ENCODE measurements around the gene HBE1. TPM values are rescaled to one million over a fixed set of nuclear protein-coding genes. Genes with fewer than 3 reads are reported as not detected.

The HBE1 gene
- total and polyA plus RNA-seq, 2 experiments from 2014 or later, result not detected

GRCh38 chr11:5298451-5298850 lies 28.7 kb upstream of the HBE1 start:
- DNase-seq (ENCODE audit: low spot score) (no peak), ATAC-seq (no peak)
- Histone ChIP-seq H2AFZ (no peak overlapping the region), H3K27me3 (ENCODE audit: insufficient read depth) (no peaks in the 10 kb centered on the region), H3K4me3 (no peak overlapping the region), H3K79me2 (replicated peaks; ENCODE audit: insufficient read depth) (no peaks in the 10 kb centered on the region), H3K27ac (ENCODE audit: low read depth) (no peak overlapping the region), H4K20me1 (replicated peaks; ENCODE audit: insufficient read depth) (no peaks in the 10 kb centered on the region; the same call in 1 of the 2 replicates), H3K9me2 (ENCODE audit: insufficient read depth) (no peaks in the 10 kb centered on the region), H3K36me3 (ENCODE audit: insufficient read depth) (no peaks in the 10 kb centered on the region), H3F3A (replicated peaks; ENCODE audit: low read depth) (no peaks in the 10 kb centered on the region), H3K4me1 (ENCODE audit: insufficient read depth) (no peaks in the 10 kb centered on the region), H3K4me2 (no peak overlapping the region)
- 0 out of 3 replicates have a peak, but pooled peaks cover 3% of the 10 kb centered on the region for H3K4me1 Mint-ChIP-seq
- no peak for TF ChIP-seq EZH2phosphoT487 (IDR thresholded peaks at IDR 0.05; ENCODE audit: unreplicated experiment)
- no peak for TF ChIP-seq ETS1 (IDR thresholded peaks at IDR 0.05)
- TF ChIP-seq NANOG (IDR thresholded peaks at IDR 0.05; ENCODE audit: borderline replicate concordance), result no peak
- TF ChIP-seq ZNF114 (CRISPR knock-in tag; IDR thresholded peaks at IDR 0.05), result no peak
- no peak for TF ChIP-seq EZH2 (IDR thresholded peaks at IDR 0.05; ENCODE audit: low read depth, unreplicated experiment)
- H3K9me3 Mint-ChIP-seq, result no peaks in the 10 kb centered on the region
- no peaks in the 10 kb centered on the region; the same call in 2 of the 3 replicates for H3K36me3 Mint-ChIP-seq (ENCODE audit: low read depth)
- H3K4me3 Mint-ChIP-seq, result no peak overlapping the region
- H3K27ac Mint-ChIP-seq, result no peak overlapping the region
- H3K27me3 Mint-ChIP-seq (ENCODE audit: insufficient read depth, low read depth, poor library complexity), result no peaks in the 10 kb centered on the region

- no peak for ATAC-seq
- no peaks in the 10 kb centered on the region for H3K9me2 ChIP-seq (ENCODE audit: insufficient read depth)
- DNase-seq (ENCODE audit: low spot score), result no peak
- H3K27me3 ChIP-seq (ENCODE audit: insufficient read depth), result no peaks in the 10 kb centered on the region
- 0 out of 3 replicates have a peak, but pooled peaks cover 3% of the 10 kb centered on the region for H3K4me1 Mint-ChIP-seq
- no peaks in the 10 kb centered on the region for H3K79me2 ChIP-seq (replicated peaks; ENCODE audit: insufficient read depth)
- H3K4me2 ChIP-seq, result no peak overlapping the region
- H3K27me3 Mint-ChIP-seq (ENCODE audit: insufficient read depth, low read depth, poor library complexity), result no peaks in the 10 kb centered on the region
- no peaks in the 10 kb centered on the region; the same call in 2 of the 3 replicates for H3K36me3 Mint-ChIP-seq (ENCODE audit: low read depth)
- H4K20me1 ChIP-seq (replicated peaks; ENCODE audit: insufficient read depth), result no peaks in the 10 kb centered on the region; the same call in 1 of the 2 replicates
- no peak overlapping the region for H3K4me3 Mint-ChIP-seq
- no peaks in the 10 kb centered on the region for H3K36me3 ChIP-seq (ENCODE audit: insufficient read depth)
- H3K27ac ChIP-seq (ENCODE audit: low read depth), result no peak overlapping the region
- no peaks in the 10 kb centered on the region for H3K9me3 Mint-ChIP-seq
- no peaks in the 10 kb centered on the region for H3F3A ChIP-seq (replicated peaks; ENCODE audit: low read depth)
- H3K4me1 ChIP-seq (ENCODE audit: insufficient read depth), result no peaks in the 10 kb centered on the region
- H3K27ac Mint-ChIP-seq, result no peak overlapping the region
- no peak overlapping the region for H2AFZ ChIP-seq
- no peak overlapping the region for H3K4me3 ChIP-seq
- TF ChIP-seq EZH2 (IDR thresholded peaks at IDR 0.05; ENCODE audit: low read depth, unreplicated experiment), result no peak
- no peak for TF ChIP-seq ZNF462 (CRISPR knock-in tag; IDR thresholded peaks at IDR 0.05)
- no peak for TF ChIP-seq CREB1 (CRISPR knock-in tag; IDR thresholded peaks at IDR 0.05; ENCODE audit: low read depth)
- no peak for TF ChIP-seq POLR2AphosphoS5 (IDR thresholded peaks at IDR 0.05; ENCODE audit: low read depth)
- no peak for TF ChIP-seq NANOG (IDR thresholded peaks at IDR 0.05; ENCODE audit: borderline replicate concordance)
- TF ChIP-seq EZH2phosphoT487 (IDR thresholded peaks at IDR 0.05; ENCODE audit: unreplicated experiment), result no peak
- TF ChIP-seq STAT1 (IDR thresholded peaks at IDR 0.05; ENCODE audit: unreplicated experiment), result no peak
- no peak for TF ChIP-seq CTCF (conservative IDR thresholded peaks at IDR 0.05; ENCODE audit: low read depth in 2 of 2)
Measured at GRCh38 chr11:5297721-5298323, 28.1 kb upstream of the HBE1 start.
